Pancreas (tissue), 10 donors: ENCODE data around the gene AGBL5. TPM values are rescaled to one million over a fixed set of nuclear protein-coding genes. Genes with fewer than 3 reads are reported as not detected.
"Not testable (repeated sequence)": the region's sequence is repeated elsewhere in the genome, so short reads cannot be mapped to it uniquely, and the experiment has no call there.

Source experiments
- ATAC-seq, 4 donors: fragments of 200-7000 bp; cut with Tn5 transposase; one replicate each; pipeline versions ENCODE4 v1.8.0 to v1.9.1; 2020; ENCODE audit warnings: mild to moderate bottlenecking in 4 of 4, moderate library complexity in 4 of 4
- DNase-seq, 6 donors: peaks; one replicate each; pipeline ENCODE4 v3.0.0-alpha.2; 2020
- FAIRE-seq: peaks from 2 replicates; lab custom pipeline; 2012; peaks lifted over from hg19 to GRCh38; lab: Jason Lieb, UNC
- H3K27ac ChIP-seq, 4 donors: fragments of 200-600 bp; sonication (generic); 1 replicate in 3 of 4; 2 replicates in 1 of 4; pipeline versions ENCODE4 v1.5.0 to v1.8.0; 2020
- H3K27me3 ChIP-seq, 4 donors: fragments of 200-600 bp; one replicate each; pipeline ENCODE4 v1.8.0; 2021
- H3K36me3 ChIP-seq, 3 donors: fragments of 200-600 bp; sonication (generic) in 1 of 3; one replicate each; pipeline versions ENCODE4 v1.5.0 to v1.8.0; 2020 to 2021
- H3K4me1 ChIP-seq, 3 donors: fragments of 200-600 bp; one replicate each; pipeline ENCODE4 v1.8.0; 2021
- H3K4me3 ChIP-seq, 4 donors: fragments of 200-600 bp; sonication (generic) in 2 of 4; one replicate each; pipeline versions ENCODE4 v1.5.0 to v1.8.0; 2020 to 2021
- H3K9me3 ChIP-seq, 4 donors: fragments of 200-600 bp; one replicate each; pipeline ENCODE4 v1.8.0; 2021
- WGBS, 2 donors: extraction: QIAGEN DNeasy Blood & Tissue Kit; methylation state at CpG; one replicate each; pipeline ENCODE4 v1.1.7; 2013; 5-methylcytosine and 5-hydroxymethylcytosine counted together
- intact Hi-C, 3 donors: fragments of 100-400 bp; cut with DNase I; formaldehyde crosslinking; loops; one replicate each; pipeline versions ENCODE4 v1.11.1 to v1.14.2; 2022
- polyA plus RNA-seq, 2 donors: library from polyadenylated mRNA; stranded (reverse); fragments of 200-250 nt; gene quantifications; one replicate each; pipeline ENCODE4 v1.2.3, GENCODE V29; 2013
- total RNA-seq, 6 donors: library from RNA; stranded (reverse); fragmentation: NEBNext Ultra II Directional in 4 of 6; extraction: Animal tissue kit (Norgen Biotek cat#: 25700) in 4 of 6; gene quantifications; one replicate each; pipeline versions ENCODE4 v1.2.1 to v1.2.4, GENCODE V29; 2021 to 2023
- TF ChIP-seq, protein P1 (sequence below), 4 donors: fragments of 200-600 bp; sonication (generic) in 3 of 4; IDR thresholded peaks; one replicate each; pipeline versions ENCODE4 v1.5.0 to v1.8.0; 2021; ENCODE audit warnings: antibody characterized with exemption in 4 of 4
- donor health status: healthy with polysubstance abuse.
- donor health status: DM: no; HTN: no; CAD: no; lungs with moderate emphysema.
- donor health status: DM: no; HTN: no; CAD: no.
- donor health status: control.
- donor health status: control.
- donor health status: Bipolar disorder and iron deficiency.
- donor health status: DM: yes; HTN: yes; CAD: no.
- donor health status: DM: no; HTN: no; CAD: no.
- donor health status: DM: no; HTN: no; CAD: no.
- donor health status: DM: yes; HTN: yes; CAD: no.

Gene AGBL5
- total and polyA plus RNA-seq, 8 donors: 8.2 to 15.5 (median 11.2) TPM

DNA sequence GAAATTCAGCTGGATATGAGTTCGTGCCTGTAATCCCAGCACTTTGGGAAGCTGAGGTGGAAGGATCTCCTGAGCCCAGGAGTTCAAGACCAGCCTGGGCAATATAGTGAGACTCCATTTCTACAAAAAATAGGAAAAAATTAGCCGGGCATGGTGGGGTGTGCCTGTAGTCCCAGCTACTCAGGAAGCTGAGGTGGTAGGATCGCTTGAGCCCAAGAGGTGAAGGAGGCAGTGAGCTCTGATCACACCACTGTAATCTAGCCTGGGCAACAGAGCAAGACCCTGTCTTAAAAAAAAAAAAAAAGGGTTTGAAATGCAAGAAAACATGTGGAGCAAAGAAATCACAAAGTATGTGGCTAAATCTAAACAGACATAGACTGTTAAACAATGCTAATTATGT, 57.6 kb downstream of the AGBL5 start:
- Histone ChIP-seq H3K27me3 (no peaks in the 10 kb centered on the region), H3K4me3 (no peak overlapping the region), H3K36me3 (no peaks in the 10 kb centered on the region), H3K9me3 (no peaks in the 10 kb centered on the region), H3K4me1 (no peaks in the 10 kb centered on the region), H3K27ac (no peak overlapping the region)
- ATAC-seq: no peak
- TF ChIP-seq, protein P1, sequence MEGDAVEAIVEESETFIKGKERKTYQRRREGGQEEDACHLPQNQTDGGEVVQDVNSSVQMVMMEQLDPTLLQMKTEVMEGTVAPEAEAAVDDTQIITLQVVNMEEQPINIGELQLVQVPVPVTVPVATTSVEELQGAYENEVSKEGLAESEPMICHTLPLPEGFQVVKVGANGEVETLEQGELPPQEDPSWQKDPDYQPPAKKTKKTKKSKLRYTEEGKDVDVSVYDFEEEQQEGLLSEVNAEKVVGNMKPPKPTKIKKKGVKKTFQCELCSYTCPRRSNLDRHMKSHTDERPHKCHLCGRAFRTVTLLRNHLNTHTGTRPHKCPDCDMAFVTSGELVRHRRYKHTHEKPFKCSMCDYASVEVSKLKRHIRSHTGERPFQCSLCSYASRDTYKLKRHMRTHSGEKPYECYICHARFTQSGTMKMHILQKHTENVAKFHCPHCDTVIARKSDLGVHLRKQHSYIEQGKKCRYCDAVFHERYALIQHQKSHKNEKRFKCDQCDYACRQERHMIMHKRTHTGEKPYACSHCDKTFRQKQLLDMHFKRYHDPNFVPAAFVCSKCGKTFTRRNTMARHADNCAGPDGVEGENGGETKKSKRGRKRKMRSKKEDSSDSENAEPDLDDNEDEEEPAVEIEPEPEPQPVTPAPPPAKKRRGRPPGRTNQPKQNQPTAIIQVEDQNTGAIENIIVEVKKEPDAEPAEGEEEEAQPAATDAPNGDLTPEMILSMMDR (IDR thresholded peaks at IDR 0.05): no peak
- DNase-seq: no peak
- 84 to 92% methylated on average over 3 of the region's 3 CpGs for WGBS, 2 donors
- intact Hi-C loops: no loop called here
- no peak for FAIRE-seq

DNA sequence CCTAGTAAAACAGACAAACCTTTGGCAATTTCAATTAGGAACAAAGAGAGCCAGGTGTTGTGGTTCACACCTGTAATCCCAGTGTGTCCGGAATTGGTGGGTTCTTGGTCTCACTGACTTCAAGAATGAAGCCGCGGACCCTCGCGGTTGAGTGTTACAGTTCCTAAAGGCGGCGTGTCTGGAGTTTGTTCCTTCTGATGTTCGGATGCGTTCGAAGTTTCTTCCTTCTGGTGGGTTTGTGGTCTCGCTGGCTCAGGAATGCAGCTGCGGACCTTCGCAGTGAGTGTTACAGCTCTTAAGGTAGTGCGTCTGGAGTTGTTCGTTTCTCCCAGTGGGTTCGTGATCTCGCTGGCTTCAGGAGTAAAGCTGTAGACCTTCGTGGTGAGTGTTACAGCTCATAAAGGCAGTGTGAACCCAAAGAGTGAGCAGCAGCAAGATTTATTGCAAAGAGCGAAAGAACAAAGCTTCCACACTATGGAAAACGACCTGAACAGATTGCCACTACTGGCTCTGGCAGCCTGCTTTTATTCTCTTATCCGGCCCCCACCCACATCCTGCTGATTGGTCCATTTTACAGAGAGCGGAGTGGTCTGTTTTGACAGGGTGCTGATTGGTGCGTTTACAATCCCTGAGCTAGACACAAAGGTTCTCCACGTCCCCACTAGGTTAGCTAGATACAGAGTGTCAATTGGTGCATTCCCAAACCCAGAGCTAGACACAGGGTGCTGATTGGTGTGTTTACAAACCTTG, 59.3 kb downstream of the AGBL5 start:
- not testable (repeated sequence) for H3K4me3 ChIP-seq, ATAC-seq

DNA sequence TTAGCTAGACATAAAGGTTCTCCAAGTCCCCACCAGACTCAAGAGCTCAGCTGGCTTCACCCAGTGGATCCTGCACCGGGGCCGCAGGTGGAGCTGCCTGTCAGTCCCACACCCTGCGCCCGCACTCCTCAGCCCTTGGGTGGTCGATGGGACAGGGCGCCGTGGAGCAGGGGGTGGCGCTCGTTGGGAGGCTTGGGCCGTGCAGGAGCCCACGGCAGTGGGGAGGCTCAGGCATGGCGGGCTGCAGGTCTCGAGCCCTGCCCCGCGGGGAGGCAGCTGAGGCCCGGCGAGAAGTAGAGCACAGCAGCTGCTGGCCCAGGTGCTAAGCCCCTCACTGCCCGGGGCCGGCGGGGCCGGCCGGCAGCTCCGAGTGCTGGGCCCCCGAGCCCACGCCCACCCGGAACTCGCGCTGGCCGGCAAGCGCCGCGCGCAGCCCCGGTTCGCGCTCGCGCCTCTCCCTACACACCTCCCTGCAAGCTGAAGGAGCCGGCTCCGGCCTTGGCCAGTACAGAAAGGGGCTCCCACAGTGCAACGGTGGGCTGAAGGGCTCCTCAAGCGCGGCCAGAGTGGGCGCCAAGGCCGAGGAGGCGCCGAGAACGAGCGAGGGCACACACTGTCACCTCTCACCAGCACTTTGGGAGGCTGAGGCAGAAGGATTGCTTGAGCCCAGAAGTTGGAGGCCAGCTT, 60.1 kb downstream of the AGBL5 start:
- H3K36me3 ChIP-seq, H3K27ac ChIP-seq, ATAC-seq, H3K4me1 ChIP-seq, FAIRE-seq, H3K9me3 ChIP-seq, intact Hi-C loops, H3K27me3 ChIP-seq, H3K4me3 ChIP-seq: not testable (repeated sequence)
- WGBS, 2 donors: 86 to 89% methylated on average over 41 to 49 of the region's 49 CpGs
- DNase-seq: peak in 1 of 6 donors; percentile 50

More for the DNA sequence above, 59.3 kb downstream of the AGBL5 start:
- H3K4me1 ChIP-seq, H3K36me3 ChIP-seq, DNase-seq, FAIRE-seq, H3K27ac ChIP-seq, intact Hi-C loops, H3K9me3 ChIP-seq, H3K27me3 ChIP-seq: not testable (repeated sequence)
- 70 to 78% methylated on average over 24 of the region's 24 CpGs for WGBS, 2 donors

DNA sequence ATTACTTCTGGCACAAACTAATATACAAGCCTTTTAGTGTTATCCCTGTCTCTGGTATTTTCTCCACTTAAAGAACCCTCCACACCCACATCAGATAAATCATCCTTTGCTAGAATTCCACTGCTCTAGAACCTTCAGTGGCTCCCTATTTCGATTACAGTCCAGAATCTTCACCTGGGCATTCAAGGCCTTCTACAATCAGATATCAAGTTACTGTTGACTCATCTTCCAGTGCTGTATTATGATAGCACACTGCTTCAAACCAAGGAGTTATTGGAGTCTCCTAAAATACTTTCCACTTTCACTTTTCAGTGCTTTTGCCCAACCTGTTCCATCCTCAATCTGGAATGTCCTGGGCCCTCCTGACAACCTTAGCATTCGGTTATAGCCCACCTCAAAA, 64.1 kb downstream of the AGBL5 start:
- TF ChIP-seq, protein P1 (IDR thresholded peaks at IDR 0.05): no peak
- Histone ChIP-seq H3K27ac (no peak overlapping the region), H3K4me1 (peaks cover 0 to 5% (median 3%) of the 10 kb centered on the region in 3 donors), H3K36me3 (no peaks in the 10 kb centered on the region), H3K4me3 (no peak overlapping the region), H3K27me3 (peaks cover 0 to 7% (median 0%) of the 10 kb centered on the region in 4 donors), H3K9me3 (no peaks in the 10 kb centered on the region)
- DNase-seq: no peak
- no peak for FAIRE-seq
- 50 to 58% methylated on average over 2 of the region's 2 CpGs for WGBS, 2 donors
- ATAC-seq: no peak
- intact Hi-C loops: no loop called here

DNA sequence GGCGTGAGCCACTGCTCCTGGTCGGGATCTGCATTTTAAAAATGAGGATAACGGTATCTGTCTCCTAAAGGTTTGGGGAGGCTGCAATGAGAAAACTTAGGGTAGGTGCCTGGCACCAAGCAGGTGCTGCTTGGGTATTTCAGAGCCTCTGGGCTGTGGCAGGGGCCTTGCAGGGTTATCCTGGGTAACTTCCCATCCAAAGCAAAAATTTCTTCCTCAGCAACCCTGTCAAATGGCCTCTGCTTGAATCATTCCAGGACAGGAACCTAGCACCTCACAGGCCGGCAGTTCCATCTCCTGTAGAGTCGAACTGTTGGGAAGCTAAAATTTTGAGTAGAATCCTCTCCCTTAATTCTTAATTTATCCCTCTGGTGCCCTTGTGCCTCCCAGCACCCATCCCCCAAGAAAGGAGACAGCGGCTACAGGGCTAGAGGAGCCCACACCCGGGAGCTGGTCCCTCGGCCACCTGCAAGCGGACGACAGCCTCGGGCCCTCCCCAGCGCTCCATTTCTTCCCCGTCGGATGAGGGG, 66.6 kb downstream of the AGBL5 start:
- ATAC-seq (peak in 1 of 4 donors; percentile 15), FAIRE-seq (no peak), DNase-seq (no peak)
- Histone ChIP-seq H3K27me3 (peaks cover 0 to 7% (median 0%) of the 10 kb centered on the region in 4 donors), H3K4me1 (peaks cover 0 to 6% (median 3%) of the 10 kb centered on the region in 3 donors), H3K9me3 (no peaks in the 10 kb centered on the region), H3K4me3 (peak overlapping the region in 1 of 4 donors; percentile 42), H3K36me3 (no peaks in the 10 kb centered on the region), H3K27ac (no peak overlapping the region)
- TF ChIP-seq, protein P1 (IDR thresholded peaks at IDR 0.05): no peak
- 30 to 33% methylated on average over 14 of the region's 14 CpGs for WGBS, 2 donors
- intact Hi-C loops: no loop called here
